GM19468 (cell line): Measurements from ENCODE around the gene ELMO1.

Experiments used
- ATAC-seq: cut with Tn5 transposase; IDR thresholded peaks from one replicate; pipeline ENCODE4 v1.9.1; 2021; ENCODE audit warnings: mild to moderate bottlenecking, moderate library complexity, moderate number of reproducible peaks; ENCODE audit not compliant: unreplicated experiment; ENCODE audit errors: extremely low read depth

The ELMO1 gene

DNA sequence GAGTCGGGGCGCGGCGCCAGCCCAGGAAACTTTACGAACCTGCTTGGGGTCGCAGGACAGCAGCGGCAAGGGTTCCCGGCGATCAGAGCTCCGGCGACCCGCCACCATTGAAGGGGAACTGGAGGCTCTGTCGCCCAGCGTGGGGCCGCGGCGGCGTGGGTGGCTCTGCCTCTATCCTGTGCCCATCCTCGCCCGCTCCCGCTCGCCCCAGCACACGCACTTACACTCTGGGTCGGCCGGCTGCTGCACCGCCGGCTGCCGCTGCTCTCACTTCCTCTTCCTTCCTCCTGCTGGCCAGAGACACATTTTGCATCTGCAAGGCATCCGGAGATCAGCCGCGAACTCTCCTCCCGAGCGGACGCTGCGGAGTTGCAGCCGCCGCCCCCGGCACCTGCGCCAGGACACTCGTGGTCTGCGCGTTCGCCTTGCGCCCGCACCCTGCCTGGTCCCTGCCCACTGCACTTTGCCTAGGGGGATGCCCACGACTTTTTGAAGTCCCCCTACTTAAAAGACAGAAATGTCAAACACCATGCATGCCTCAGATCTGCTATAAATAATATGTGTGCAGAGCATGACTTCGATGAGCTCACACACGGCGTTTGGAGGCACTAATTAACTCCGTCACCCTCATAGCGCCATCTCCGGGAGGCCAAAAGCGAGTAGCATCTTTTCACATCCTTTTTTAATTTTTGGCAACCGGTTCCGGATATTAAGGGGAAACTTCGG is at the start of gene ELMO1:
Gene ELMO1, minus strand, starts transcription at position 229 of the 726 bp plus-strand sequence. CDS start 106,174 bp downstream, outside the sequence.
- ATAC-seq: peak; percentile 95

GRCh38 chr7:37497576-37497975 is 48.9 kb upstream of the ELMO1 start:
- no peak for ATAC-seq

DNA sequence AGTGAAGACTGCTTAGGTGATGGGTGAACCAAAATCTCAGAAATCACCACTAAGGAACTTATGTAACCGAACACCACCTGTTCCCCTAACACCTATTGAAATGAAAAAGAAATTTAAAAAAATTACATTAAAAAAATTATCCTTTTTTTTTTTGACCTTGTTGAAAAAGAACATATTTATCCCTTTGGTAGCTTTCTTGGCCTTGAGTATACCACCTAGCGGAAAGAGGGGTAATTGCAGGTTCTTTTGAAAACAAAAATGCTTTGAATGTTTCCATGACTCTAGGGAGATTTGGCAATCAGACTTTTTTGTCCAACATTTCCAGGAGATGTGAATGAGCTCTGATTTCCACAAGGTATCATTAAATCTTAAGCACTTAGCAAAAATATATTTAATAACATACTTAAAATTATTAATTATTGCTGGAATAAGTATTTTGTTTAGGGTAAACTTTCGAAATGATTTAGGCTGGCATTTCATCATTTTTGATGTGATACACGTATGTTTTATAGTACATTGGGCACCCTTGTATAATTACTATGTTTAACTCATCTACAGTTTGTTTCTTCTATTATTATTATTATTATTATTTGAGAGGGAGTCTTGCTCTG is 47.0 kb upstream of the ELMO1 start:
- no peak for ATAC-seq

- no peak for ATAC-seq
Measured at GRCh38 chr7:37494926-37495325, 46.3 kb upstream of the ELMO1 start.

DNA sequence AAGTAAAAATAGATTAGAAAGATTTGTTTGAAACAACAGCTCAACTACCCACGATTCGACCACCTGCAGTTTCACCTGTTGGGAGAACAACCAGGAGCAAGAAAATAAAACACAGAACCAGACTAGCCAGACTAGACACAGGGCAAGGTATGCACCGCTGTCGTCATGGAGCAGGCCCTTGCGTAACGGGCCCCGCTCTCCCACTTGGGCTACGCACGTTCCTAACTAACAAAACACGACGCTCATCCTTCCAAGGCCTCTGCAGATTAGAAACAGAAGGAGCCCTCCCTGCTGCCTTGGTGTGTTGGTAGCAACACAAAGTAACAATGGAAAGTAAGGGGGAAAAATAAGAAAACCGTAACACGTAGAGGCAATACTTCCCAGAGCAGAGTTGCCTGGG is 45.1 kb upstream of the ELMO1 start:
- no peak for ATAC-seq

- ATAC-seq: no peak
Measured at GRCh38 chr7:37493123-37493522, 44.5 kb upstream of the ELMO1 start.

DNA sequence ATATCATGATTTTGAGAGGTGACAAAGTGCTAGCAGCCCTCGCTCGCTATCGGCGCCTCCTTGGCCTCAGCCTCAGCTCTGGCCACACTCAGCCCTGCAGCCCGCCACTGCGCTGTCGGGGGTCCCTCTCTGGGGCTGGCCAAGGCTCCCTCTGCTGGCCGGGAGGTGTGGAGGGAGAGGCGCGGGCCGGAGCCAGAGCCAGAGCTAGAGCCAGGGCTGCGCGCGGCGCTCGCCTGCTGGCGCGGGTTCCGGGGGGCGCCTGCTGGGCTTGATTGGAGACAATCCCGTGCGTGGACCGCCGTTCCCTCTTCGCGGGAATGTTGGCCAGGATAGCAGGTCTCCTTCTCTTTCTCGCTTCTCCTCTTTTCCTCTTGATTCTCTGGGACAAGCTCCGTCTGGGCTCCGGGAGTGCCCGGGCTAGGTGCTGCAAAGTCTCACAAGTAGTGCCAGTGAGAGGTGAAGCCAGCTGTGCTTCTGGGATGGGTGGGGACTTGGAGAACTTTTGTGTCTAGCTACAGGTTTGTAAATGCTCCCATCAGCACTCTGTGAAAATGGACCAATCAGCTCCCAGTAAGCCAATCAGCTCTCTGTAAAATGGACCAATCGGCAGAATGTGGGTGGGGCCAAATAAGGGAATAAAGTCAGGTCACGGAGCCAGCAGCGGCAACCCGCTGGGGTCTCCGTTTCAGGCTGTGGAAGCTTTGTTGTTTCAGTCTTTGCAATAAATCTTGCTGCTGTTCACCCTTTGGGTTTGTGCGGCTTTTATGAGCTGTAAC is 43.4 kb upstream of the ELMO1 start:
- no peak for ATAC-seq

DNA sequence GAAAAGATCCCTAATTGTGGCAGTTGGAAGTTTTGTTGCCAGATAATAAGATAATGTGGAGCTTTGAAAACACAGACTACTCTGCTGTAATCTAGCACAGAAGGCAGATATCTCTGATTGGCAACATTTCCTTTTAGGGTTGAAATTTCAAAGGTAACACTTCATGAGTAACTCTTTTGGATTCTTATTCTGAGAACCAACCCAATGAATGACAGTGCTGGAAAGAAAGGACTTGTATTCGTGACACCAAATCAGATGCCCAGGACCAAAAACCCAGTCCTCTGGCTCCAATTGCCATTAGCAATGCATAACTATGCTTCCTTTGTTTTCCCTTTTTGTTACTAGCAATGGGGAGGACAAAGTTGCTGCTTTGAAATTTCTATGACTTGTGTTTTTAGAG is 41.0 kb upstream of the ELMO1 start:
- ATAC-seq: no peak

DNA sequence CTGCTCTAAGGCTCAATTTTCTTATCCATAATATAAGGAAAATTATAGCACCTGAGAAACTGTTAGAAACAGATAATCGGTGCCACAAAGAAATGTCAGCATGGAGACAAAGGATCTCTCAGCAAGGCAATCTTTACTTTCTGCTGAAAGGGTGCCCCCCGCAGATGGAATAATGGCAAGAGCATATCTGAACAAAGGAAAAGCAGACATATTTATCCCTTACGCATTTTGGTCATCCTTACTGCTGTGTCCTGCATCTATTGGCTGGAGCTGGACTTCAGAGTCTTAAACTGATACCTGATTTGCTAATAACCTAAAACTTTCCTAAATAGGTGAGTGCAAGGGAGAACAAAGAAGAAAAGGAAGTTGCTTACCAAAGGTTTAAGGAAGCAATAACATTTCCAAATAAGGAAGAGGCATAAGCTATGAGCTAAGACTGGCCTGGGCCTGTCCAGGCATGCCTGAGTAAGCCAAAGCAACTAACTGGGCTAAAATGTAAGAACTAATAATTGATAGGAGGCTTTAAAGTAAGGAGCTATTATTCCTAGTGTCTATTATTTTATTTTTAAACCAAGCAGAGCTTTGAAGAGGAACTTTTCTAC is 39.6 kb upstream of the ELMO1 start:
- no peak for ATAC-seq

GRCh38 chr7:37484426-37485073 is 35.9 kb upstream of the ELMO1 start:
- no peak for ATAC-seq

DNA sequence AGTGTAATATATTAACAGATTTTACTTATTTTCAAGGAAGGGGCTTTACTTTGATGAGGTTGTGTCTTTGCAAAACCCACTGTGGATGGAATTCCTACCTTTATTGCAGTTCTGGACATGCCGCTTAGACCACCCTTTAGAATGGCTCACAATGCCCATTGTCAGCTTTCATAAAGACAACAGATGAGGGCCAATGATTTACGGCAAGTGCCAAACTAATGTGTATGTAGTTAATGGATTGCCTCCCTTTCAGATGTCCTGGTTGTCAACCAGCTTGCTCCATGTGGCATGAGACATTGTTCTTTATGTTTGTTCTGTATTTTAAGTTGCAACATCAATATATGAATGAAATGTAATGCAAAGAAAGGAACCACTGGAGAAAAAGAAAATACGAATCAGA is 35.0 kb upstream of the ELMO1 start:
- ATAC-seq: no peak

DNA sequence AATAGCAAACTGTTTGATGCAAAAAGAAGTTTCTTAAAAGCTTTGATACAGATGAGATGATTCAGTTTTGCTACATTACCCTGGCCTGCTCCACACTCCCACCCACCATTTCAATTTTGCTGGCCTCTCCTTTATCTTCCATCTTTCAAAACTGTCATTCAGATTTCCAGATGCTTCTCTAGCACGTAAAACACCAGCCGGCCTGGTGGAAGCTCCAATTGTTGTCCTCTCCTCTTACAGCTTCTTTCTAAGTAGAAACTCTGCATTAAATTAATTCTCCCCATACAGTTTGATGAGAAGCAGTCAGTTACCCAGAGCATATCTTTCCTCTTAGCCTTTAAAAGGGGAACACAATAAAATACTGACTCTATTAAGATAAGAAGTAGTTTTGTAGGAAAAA is 34.3 kb upstream of the ELMO1 start:
- ATAC-seq: no peak

- no peak for ATAC-seq
Measured at GRCh38 chr7:37482505-37482904, 33.8 kb upstream of the ELMO1 start.

DNA sequence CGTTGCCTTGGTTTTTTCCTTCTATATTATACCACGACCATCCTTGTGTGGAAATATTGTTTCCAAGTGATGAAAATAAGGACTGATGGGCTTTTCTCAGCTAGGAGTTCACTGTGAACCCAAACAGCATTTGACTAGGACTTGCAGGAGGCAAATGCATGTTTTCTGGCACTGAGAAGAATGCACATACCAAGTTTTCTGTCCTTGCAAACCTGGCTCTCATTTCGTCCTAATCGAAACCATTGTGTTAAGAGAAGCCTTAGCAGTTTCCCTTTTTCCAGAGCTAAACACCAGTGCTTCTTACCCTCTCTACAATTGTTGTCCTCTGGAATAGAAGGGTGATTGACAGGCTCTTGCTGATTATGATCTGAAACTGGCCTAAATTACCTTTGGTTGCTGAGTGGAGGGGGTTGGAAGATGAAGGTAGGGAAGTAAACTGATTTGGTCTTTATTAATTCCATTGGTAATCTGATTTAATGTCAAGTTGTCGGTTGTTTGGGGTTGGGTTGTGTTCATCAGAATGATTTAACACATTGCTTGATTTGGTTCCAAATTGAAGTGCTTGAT is 33.1 kb upstream of the ELMO1 start:
- ATAC-seq: no peak

- ATAC-seq: no peak
Measured at GRCh38 chr7:37481154-37481553, 32.5 kb upstream of the ELMO1 start.

- no peak for ATAC-seq
Measured at GRCh38 chr7:37480041-37481031, 31.7 kb upstream of the ELMO1 start.

- ATAC-seq: no peak
Measured at GRCh38 chr7:37476881-37477450, 28.3 kb upstream of the ELMO1 start.

DNA sequence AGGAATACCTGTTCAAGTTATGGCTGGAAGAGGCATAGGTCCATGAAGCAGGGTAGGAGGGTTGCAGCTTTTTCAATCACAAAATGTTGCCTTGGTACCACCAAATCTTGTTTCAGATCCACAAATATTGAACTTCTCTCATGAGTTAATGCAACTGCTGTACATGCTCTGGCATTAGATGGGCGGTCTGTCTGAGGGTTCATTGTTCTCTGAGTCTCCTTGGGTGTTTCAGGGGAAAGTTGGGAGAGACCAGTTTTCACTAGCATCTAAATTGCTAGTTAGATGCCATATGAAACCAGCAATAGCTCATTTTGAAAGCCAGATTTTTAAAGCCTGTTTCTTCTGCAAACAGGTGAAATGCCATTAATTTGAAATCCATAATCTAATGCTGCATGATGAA is 27.8 kb upstream of the ELMO1 start:
- no peak for ATAC-seq

DNA sequence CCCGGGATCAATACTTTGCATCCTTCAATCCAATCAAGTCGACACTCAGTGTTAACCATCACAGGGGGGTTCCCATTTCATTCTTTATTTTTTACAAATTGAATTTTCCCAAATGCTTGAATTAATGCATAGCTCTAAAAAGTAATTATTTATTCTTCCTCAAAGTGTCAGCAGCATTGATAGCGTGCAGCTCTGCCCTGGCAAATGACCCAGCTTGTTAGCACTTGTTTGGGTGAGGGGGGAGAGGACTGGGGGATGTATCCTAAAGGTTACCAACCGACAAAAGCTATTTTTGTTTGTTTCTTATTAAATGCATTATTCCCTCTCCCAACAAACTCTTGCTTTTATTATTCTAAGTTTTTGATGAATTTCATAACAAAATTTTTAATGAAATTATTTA is 27.0 kb upstream of the ELMO1 start:
- no peak for ATAC-seq
